Measurements from ENCODE around the gene CHAT. TPM values are rescaled to one million over a fixed set of nuclear protein-coding genes. Genes with fewer than 3 reads are reported as not detected.

Gene CHAT
- total RNA-seq, 1 donor from 2014 or later: not detected

DNA sequence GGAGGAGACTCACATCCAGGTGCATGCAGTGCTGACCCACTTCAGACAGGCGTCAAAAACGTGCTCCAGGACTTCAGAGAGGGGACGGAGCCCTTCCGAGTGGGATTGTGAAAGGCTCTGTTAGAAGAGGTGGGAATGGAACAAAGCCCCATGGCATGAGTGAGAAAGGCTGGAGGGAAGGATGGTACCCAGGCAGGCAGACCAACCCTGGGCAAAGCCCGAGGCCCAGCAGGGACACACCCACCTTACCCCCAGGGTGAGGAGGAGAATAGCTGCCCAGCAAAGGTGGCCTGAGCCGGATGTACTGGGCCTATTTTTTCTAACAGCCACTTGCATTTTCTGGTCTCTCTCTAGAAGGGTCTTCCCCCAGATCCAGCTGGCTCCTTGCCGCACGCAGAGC is 14.8 kb downstream of the CHAT start:
- DNase-seq (ENCODE audit: low spot score): no peak
- H3K4me1 ChIP-seq: no peaks in the 10 kb centered on the region

DNA sequence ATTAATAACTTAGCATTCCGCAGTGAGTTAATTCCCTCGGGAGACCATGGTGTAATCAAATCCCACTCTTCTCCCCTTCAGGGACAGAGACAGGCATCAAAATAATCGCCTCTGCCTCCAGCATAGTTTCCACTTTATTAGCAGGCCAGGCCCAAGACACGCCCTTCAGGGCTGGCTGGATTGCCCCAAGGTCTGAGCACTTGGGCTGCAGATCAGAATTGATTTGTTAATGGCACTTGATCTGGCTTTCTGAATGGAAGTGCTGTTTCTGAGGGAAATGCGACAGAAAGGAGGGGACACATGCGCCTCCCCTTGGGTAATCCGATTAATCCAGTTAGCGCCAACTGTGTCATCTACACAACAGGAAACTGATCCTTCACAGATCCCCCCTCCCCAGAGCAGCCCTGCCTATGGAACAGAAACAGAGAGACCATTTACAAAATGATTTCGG is 15.6 kb downstream of the CHAT start:
- Histone ChIP-seq H3K9ac (no peak overlapping the region), H4K20me1 (ENCODE audit: low read depth) (no peaks in the 10 kb centered on the region), H3K4me3 (no peak overlapping the region), H3K27me3 (peaks cover 7% of the 10 kb centered on the region), H3F3A (ENCODE audit: low read depth) (no peaks in the 10 kb centered on the region), H3K79me2 (ENCODE audit: low read depth) (no peaks in the 10 kb centered on the region), H3K36me3 (no peaks in the 10 kb centered on the region), H3K9me3 (ENCODE audit: low read depth) (no peaks in the 10 kb centered on the region), H3K4me2 (no peak overlapping the region), H3K27ac (no peak overlapping the region), H2AFZ (replicated peaks) (no peak overlapping the region), H3K4me1 (no peaks in the 10 kb centered on the region)
- DNase-seq (ENCODE audit: low spot score): peak; percentile 40
- no peak for TF ChIP-seq CTCF (IDR thresholded peaks at IDR 0.05)
- TF ChIP-seq EZH2 (IDR thresholded peaks at IDR 0.05): no peak
- no peak for TF ChIP-seq EZH2phosphoT487 (IDR thresholded peaks at IDR 0.05)
- H3K27me3 Mint-ChIP-seq (ENCODE audit: insufficient read depth, low read depth): peaks cover 22% of the 10 kb centered on the region
- H3K4me1 Mint-ChIP-seq: no peaks in the 10 kb centered on the region
- H3K4me3 Mint-ChIP-seq: no peak overlapping the region
- no peaks in the 10 kb centered on the region for H3K36me3 Mint-ChIP-seq
- no peak overlapping the region for H3K27ac Mint-ChIP-seq
- no peaks in the 10 kb centered on the region for H3K9me3 Mint-ChIP-seq

More for the DNA sequence above, 14.8 kb downstream of the CHAT start:
- H3K4me3 Mint-ChIP-seq: no peak overlapping the region
- Histone ChIP-seq H3K4me2 (no peak overlapping the region), H3K4me3 (no peak overlapping the region), H3K79me2 (ENCODE audit: low read depth) (no peaks in the 10 kb centered on the region), H3K36me3 (no peaks in the 10 kb centered on the region), H3K27me3 (peaks cover 7% of the 10 kb centered on the region), H2AFZ (replicated peaks) (no peak overlapping the region), H4K20me1 (ENCODE audit: low read depth) (no peaks in the 10 kb centered on the region), H3F3A (ENCODE audit: low read depth) (no peaks in the 10 kb centered on the region), H3K9me3 (ENCODE audit: low read depth) (no peaks in the 10 kb centered on the region), H3K9ac (no peak overlapping the region), H3K27ac (no peak overlapping the region)
- H3K27ac Mint-ChIP-seq: no peak overlapping the region
- H3K9me3 Mint-ChIP-seq: no peaks in the 10 kb centered on the region
- H3K4me1 Mint-ChIP-seq: no peaks in the 10 kb centered on the region
- peaks cover 20% of the 10 kb centered on the region for H3K27me3 Mint-ChIP-seq (ENCODE audit: insufficient read depth, low read depth)
- no peaks in the 10 kb centered on the region for H3K36me3 Mint-ChIP-seq
- TF ChIP-seq EZH2phosphoT487 (IDR thresholded peaks at IDR 0.05): no peak
- TF ChIP-seq EZH2 (IDR thresholded peaks at IDR 0.05): no peak

DNA sequence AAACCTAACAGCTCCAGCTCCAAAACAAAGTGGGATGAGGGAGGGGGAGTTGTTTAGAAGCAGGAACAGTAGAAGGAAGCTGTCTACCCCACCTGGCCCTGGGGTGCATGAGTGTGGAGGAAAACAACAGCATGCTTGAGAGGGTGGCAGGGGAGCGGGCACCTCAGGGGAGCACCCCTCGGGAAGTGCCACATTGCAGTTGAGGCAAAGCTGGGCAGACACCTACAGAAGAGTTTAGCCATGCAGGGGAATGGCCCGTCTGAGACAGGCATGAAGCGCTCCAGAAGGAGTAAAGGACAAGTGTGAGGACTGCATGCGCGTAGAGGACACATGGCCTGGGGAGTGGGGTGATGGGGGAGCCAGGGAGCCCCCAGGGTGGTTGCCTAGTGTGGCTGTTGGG is 18.1 kb downstream of the CHAT start:
- no peak overlapping the region for H3K9ac ChIP-seq
- no peaks in the 10 kb centered on the region for H3F3A ChIP-seq (ENCODE audit: low read depth)
- TF ChIP-seq EZH2 (IDR thresholded peaks at IDR 0.05) (no peak), EZH2phosphoT487 (IDR thresholded peaks at IDR 0.05) (no peak), CTCF (IDR thresholded peaks at IDR 0.05) (no peak)
- H3K9me3 ChIP-seq (ENCODE audit: low read depth): no peaks in the 10 kb centered on the region
- no peak for DNase-seq (ENCODE audit: low spot score)
- H3K4me2 ChIP-seq: no peak overlapping the region
- H4K20me1 ChIP-seq (ENCODE audit: low read depth): no peaks in the 10 kb centered on the region
- no peaks in the 10 kb centered on the region for H3K9me3 Mint-ChIP-seq
- H3K4me1 Mint-ChIP-seq: no peaks in the 10 kb centered on the region
- H3K27ac Mint-ChIP-seq: no peak overlapping the region
- H3K27ac ChIP-seq: no peak overlapping the region
- H3K27me3 Mint-ChIP-seq (ENCODE audit: insufficient read depth, low read depth): peaks cover 16% of the 10 kb centered on the region
- no peaks in the 10 kb centered on the region for H3K4me1 ChIP-seq
- H3K79me2 ChIP-seq (ENCODE audit: low read depth): no peaks in the 10 kb centered on the region
- peaks cover 27% of the 10 kb centered on the region for H3K27me3 ChIP-seq
- no peak overlapping the region for H2AFZ ChIP-seq (replicated peaks)
- H3K36me3 ChIP-seq: no peaks in the 10 kb centered on the region
- no peak overlapping the region for H3K4me3 Mint-ChIP-seq
- no peak overlapping the region for H3K4me3 ChIP-seq
- H3K36me3 Mint-ChIP-seq: no peaks in the 10 kb centered on the region

- H3K36me3 ChIP-seq: no peaks in the 10 kb centered on the region
- H3K4me3 ChIP-seq: no peak overlapping the region
- H3K4me3 Mint-ChIP-seq: no peak overlapping the region
- TF ChIP-seq EZH2 (IDR thresholded peaks at IDR 0.05): no peak
- no peak for TF ChIP-seq EZH2phosphoT487 (IDR thresholded peaks at IDR 0.05)
- TF ChIP-seq CTCF (IDR thresholded peaks at IDR 0.05): no peak
- H3F3A ChIP-seq (ENCODE audit: low read depth): no peaks in the 10 kb centered on the region
- H3K4me1 Mint-ChIP-seq: no peaks in the 10 kb centered on the region
- H3K27me3 ChIP-seq: peaks cover 34% of the 10 kb centered on the region
- no peak for DNase-seq (ENCODE audit: low spot score)
- no peak overlapping the region for H3K27ac Mint-ChIP-seq
- H4K20me1 ChIP-seq (ENCODE audit: low read depth): no peaks in the 10 kb centered on the region
- H3K4me2 ChIP-seq: no peak overlapping the region
- no peaks in the 10 kb centered on the region for H3K4me1 ChIP-seq
- H3K27me3 Mint-ChIP-seq (ENCODE audit: insufficient read depth, low read depth): peaks cover 16% of the 10 kb centered on the region
- no peak overlapping the region for H3K27ac ChIP-seq
- H3K36me3 Mint-ChIP-seq: no peaks in the 10 kb centered on the region
- H3K9ac ChIP-seq: no peak overlapping the region
- no peaks in the 10 kb centered on the region for H3K9me3 ChIP-seq (ENCODE audit: low read depth)
- H3K79me2 ChIP-seq (ENCODE audit: low read depth): no peaks in the 10 kb centered on the region
- H2AFZ ChIP-seq (replicated peaks): no peak overlapping the region
- H3K9me3 Mint-ChIP-seq: no peaks in the 10 kb centered on the region
Observed at GRCh38 chr10:49632406-49633317, 18.8 kb downstream of the CHAT start.
